ENCODE data around the gene PROZ.

DNA sequence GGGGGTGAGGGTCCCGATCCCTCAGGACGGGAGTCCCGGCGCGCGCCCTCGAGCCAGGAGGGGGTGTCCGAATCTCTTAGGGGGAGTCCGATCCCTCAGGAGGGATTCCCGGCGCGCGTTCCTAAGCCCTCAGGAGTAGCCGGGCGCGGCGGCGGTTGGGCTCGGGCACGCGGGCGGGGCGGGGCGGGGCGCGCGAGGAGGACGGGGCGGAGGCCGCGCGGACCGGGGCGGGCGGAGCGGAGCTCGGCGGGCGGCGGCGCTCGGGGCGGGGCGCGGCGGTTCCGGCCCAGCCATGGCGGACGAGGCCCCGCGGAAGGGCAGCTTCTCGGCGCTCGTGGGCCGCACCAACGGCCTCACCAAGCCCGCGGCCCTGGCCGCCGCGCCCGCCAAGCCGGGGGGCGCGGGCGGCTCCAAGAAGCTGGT, 50.9 kb downstream of the PROZ start, which contains the start of gene CUL4A:
- TF ChIP-seq TAF1 (IDR thresholded peaks at IDR 0.05; ENCODE audit: low read depth, low read length) (no peak; the same call in 1 of the 2 replicates), POLR2A (IDR thresholded peaks at IDR 0.05; ENCODE audit: low read depth, low read length) (no peak; the same call in 1 of the 2 replicates), POLR2AphosphoS5 (IDR thresholded peaks at IDR 0.05; ENCODE audit: low read depth, low read length) (no peak), SPI1 (IDR thresholded peaks at IDR 0.05; ENCODE audit: low read depth, low read length) (no peak), POU2F2 (IDR thresholded peaks at IDR 0.05; ENCODE audit: low read depth, low read length) (no peak)

Measured in GM12891 (cell line).